Ovary (tissue), 9 donors: ENCODE measurements around the gene ZNF70. TPM values are rescaled to one million over a fixed set of nuclear protein-coding genes. Genes with fewer than 3 reads are reported as not detected.

ENCODE experiments used
- DNase-seq, 5 donors: peaks; one replicate each; pipeline ENCODE4 v3.0.0-alpha.2; 2019 to 2020
- H3K27ac ChIP-seq, 2 donors: fragments of 200-600 bp; one replicate each; pipeline versions ENCODE4 v1.5.1 to v1.8.0; 2019 to 2022
- H3K27me3 ChIP-seq: fragments of 200-600 bp; one replicate; pipeline ENCODE4 v1.8.0; 2022
- H3K36me3 ChIP-seq: fragments of 200-600 bp; sonication (generic); one replicate; pipeline ENCODE4 v1.5.1; 2019
- H3K4me1 ChIP-seq: one replicate; pipeline ENCODE4 v1.8.1; 2013; ENCODE audit warnings: mild to moderate bottlenecking, moderate library complexity; ENCODE audit not compliant: insufficient read depth
- H3K4me3 ChIP-seq: fragments of 200-600 bp; sonication (generic); one replicate; pipeline ENCODE4 v1.5.1; 2017
- H3K9me3 ChIP-seq, 2 donors: fragments of 200-600 bp in 1 of 2; sonication (generic) in 1 of 2; one replicate each; pipeline versions ENCODE4 v1.5.1 to v1.8.1; 2013 to 2019; ENCODE audit warnings: mild to moderate bottlenecking in 1 of 2, moderate library complexity in 1 of 2
- CTCF ChIP-seq, 3 donors: fragments of 450-650 bp in 2 of 3; fragments of 200-600 bp in 1 of 3; IDR thresholded peaks; one replicate each; pipeline versions ENCODE4 v1.5.1 to v1.8.0; 2016 to 2022; ENCODE audit warnings: antibody characterized with exemption in 3 of 3, mild to moderate bottlenecking in 1 of 3
- EP300 ChIP-seq: sonication (generic); formaldehyde crosslinking; IDR thresholded peaks from one replicate; pipeline ENCODE4 v1.6.1; 2017; ENCODE audit warnings: antibody characterized with exemption
- POLR2A ChIP-seq: fragments of 450-650 bp; IDR thresholded peaks from one replicate; pipeline ENCODE4 v1.6.1; 2017; ENCODE audit warnings: antibody characterized with exemption, mild to moderate bottlenecking, moderate library complexity
- WGBS, 3 donors: extraction: QIAGEN DNeasy Blood & Tissue Kit in 1 of 3; methylation state at CpG; one replicate each; pipeline versions ENCODE4 v1.1.5 to v1.1.7; 2013 to 2017; 5-methylcytosine and 5-hydroxymethylcytosine counted together
- intact Hi-C, 4 donors: fragments of 100-400 bp; cut with DNase I; formaldehyde crosslinking; loops; one replicate each; pipeline versions ENCODE4 v1.11.0 to v1.15.1; 2022 to 2023
- polyA plus RNA-seq, 2 donors: library from polyadenylated mRNA; stranded (reverse); fragments of 200-250 nt in 1 of 2; fragments of 350-450 nt in 1 of 2; fragmentation: Illumina TruSeq in 1 of 2; extraction: RNeasy Lipid Tissue Mini Kit (QIAGEN cat#74804) in 1 of 2; gene quantifications; one replicate each; pipeline ENCODE4 v1.2.3, GENCODE V29; 2013 to 2014
- total RNA-seq, 7 donors: library from RNA; depleted of rRNA in 2 of 7; stranded (reverse); fragments of >200 nt in 2 of 7; fragmentation: NEBNext Ultra II Directional in 3 of 7; extraction: Animal tissue kit (Norgen Biotek cat#: 25700) in 3 of 7; gene quantifications; one replicate each; pipeline versions ENCODE4 v1.1.0 to v1.2.4, GENCODE V29; 2016 to 2023
- donor health status: DM: no; HTN: no; CAD: no; lungs with moderate emphysema.
- donor health status: DM: no; HTN: no; CAD: no.
- donor health status: Bipolar disorder and iron deficiency.
- donor health status: DM: yes; HTN: yes; CAD: no.
- donor health status: DM: no; HTN: no; CAD: no.
- donor health status: DM: yes; HTN: yes; CAD: no.

ZNF70 gene
- total and polyA plus RNA-seq, 9 donors: 3.8 to 21.6 (median 16.1) TPM

GRCh38 chr22:23750367-23750713 is 572 bp downstream of the ZNF70 start:
- WGBS, 3 donors: 12 to 18% (median 12%) methylated on average over 5 of the region's 5 CpGs
- no peak for DNase-seq
- peak overlapping the region; percentile 49 to 58 for H3K27ac ChIP-seq
- peak overlapping the region; percentile 53 for H3K4me3 ChIP-seq
- no peak for TF ChIP-seq CTCF (IDR thresholded peaks at IDR 0.05)
- no peak for TF ChIP-seq EP300
- TF ChIP-seq POLR2A: no peak
- H3K36me3 ChIP-seq: no peaks in the 10 kb centered on the region
- intact Hi-C loops: no loop called here
- peaks cover 4% of the 10 kb centered on the region for H3K4me1 ChIP-seq
- H3K9me3 ChIP-seq: no peaks in the 10 kb centered on the region
- no peaks in the 10 kb centered on the region for H3K27me3 ChIP-seq

GRCh38 chr22:23749841-23750301 is 1.0 kb downstream of the ZNF70 start:
- DNase-seq: no peak
- Histone ChIP-seq H3K9me3 (no peaks in the 10 kb centered on the region), H3K36me3 (no peaks in the 10 kb centered on the region), H3K4me3 (peak overlapping the region; percentile 53), H3K27me3 (no peaks in the 10 kb centered on the region), H3K4me1 (peaks cover 4% of the 10 kb centered on the region), H3K27ac (no peak overlapping the region)
- TF ChIP-seq EP300 (no peak), POLR2A (no peak), CTCF (IDR thresholded peaks at IDR 0.05) (no peak)
- intact Hi-C loops: no loop called here
- 26 to 36% (median 35%) methylated on average over 12 of the region's 12 CpGs for WGBS, 3 donors

GRCh38 chr22:23745791-23746190 is 5.1 kb downstream of the ZNF70 start:
- H3K4me3 ChIP-seq: no peak overlapping the region
- no peaks in the 10 kb centered on the region for H3K36me3 ChIP-seq
- H3K27me3 ChIP-seq: no peaks in the 10 kb centered on the region
- H3K4me1 ChIP-seq: peaks cover 15% of the 10 kb centered on the region
- no peak overlapping the region for H3K27ac ChIP-seq
- intact Hi-C loops: no loop called here
- H3K9me3 ChIP-seq: no peaks in the 10 kb centered on the region
- no peak for DNase-seq
- TF ChIP-seq POLR2A (no peak), EP300 (no peak), CTCF (IDR thresholded peaks at IDR 0.05) (no peak)
- 57 to 79% (median 74%) methylated on average over 6 of the region's 6 CpGs for WGBS, 3 donors

- intact Hi-C loops: no loop called here
- Histone ChIP-seq H3K4me1 (peaks cover 11% of the 10 kb centered on the region), H3K9me3 (no peaks in the 10 kb centered on the region), H3K4me3 (no peak overlapping the region), H3K36me3 (no peaks in the 10 kb centered on the region), H3K27me3 (no peaks in the 10 kb centered on the region), H3K27ac (no peak overlapping the region)
- TF ChIP-seq EP300 (no peak), POLR2A (no peak), CTCF (IDR thresholded peaks at IDR 0.05) (no peak)
- DNase-seq: no peak
- WGBS, 3 donors: 95 to 96% (median 96%) methylated on average over 14 of the region's 14 CpGs
These were observed 6.4 kb downstream of the ZNF70 start for GRCh38 chr22:23744485-23744884.

GRCh38 chr22:23744001-23744400 is 6.9 kb downstream of the ZNF70 start:
- TF ChIP-seq CTCF (IDR thresholded peaks at IDR 0.05) (no peak), EP300 (no peak), POLR2A (no peak)
- Histone ChIP-seq H3K9me3 (no peaks in the 10 kb centered on the region), H3K4me1 (peaks cover 11% of the 10 kb centered on the region), H3K4me3 (no peak overlapping the region), H3K27ac (peak overlapping the region in 1 of 2 donors; percentile 48), H3K27me3 (no peaks in the 10 kb centered on the region), H3K36me3 (no peaks in the 10 kb centered on the region)
- intact Hi-C loops: no loop called here
- DNase-seq: no peak
- 90 to 91% (median 91%) methylated on average over 13 of the region's 13 CpGs for WGBS, 3 donors
